Stimulated activated CD4-positive, alpha-beta T cell treated with anti-CD3 and anti-CD28 coated beads, Interleukin-1b, Interleukin-23, amount 100 ng/mL, for 24 hours (primary cell): ENCODE data around the gene SLC4A3.
"Not testable (repeated sequence)": the region's sequence is repeated elsewhere in the genome, so short reads cannot be mapped to it uniquely, and the experiment has no call there.

Experiments used
- DNase-seq, 4 experiments: peaks; one replicate each; pipeline ENCODE4 v3.0.0-alpha.2; 2020; ENCODE audit warnings: low read depth in 4 of 4, low spot score in 1 of 4

Gene SLC4A3

GRCh38 chr2:219645631-219646527, 18.4 kb downstream of the SLC4A3 start:
- no peak for DNase-seq

- DNase-seq: no peak
Measured at GRCh38 chr2:219648176-219648575, 20.7 kb downstream of the SLC4A3 start.

GRCh38 chr2:219648963-219649362, 21.5 kb downstream of the SLC4A3 start:
- DNase-seq: no peak

- DNase-seq: no peak
Measured at GRCh38 chr2:219650426-219651248, 23.2 kb downstream of the SLC4A3 start.

GRCh38 chr2:219651656-219652055, 24.2 kb downstream of the SLC4A3 start:
- not testable (repeated sequence) for DNase-seq

DNA sequence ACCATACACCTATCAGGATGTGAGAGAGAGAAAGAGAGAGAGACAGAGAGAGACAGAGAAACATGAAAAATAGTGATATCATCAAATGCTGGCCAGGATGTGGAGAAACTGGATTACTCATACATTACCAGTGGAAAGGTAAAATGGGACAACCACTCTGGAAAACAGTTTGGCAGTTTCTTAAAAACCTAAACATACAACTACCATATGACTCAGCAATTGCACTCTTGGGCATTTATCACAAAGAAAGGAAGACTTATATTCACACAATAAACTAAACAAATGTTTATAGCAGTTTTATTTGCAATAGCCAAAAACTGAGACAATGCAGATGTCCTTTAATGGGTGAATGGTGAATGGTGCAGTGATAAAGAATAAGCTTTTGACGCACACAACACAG, 29.1 kb downstream of the SLC4A3 start:
- no peak for DNase-seq

GRCh38 chr2:219658196-219658846, 30.9 kb downstream of the SLC4A3 start:
- no peak for DNase-seq

GRCh38 chr2:219658874-219659273, 31.4 kb downstream of the SLC4A3 start:
- DNase-seq: no peak

DNA sequence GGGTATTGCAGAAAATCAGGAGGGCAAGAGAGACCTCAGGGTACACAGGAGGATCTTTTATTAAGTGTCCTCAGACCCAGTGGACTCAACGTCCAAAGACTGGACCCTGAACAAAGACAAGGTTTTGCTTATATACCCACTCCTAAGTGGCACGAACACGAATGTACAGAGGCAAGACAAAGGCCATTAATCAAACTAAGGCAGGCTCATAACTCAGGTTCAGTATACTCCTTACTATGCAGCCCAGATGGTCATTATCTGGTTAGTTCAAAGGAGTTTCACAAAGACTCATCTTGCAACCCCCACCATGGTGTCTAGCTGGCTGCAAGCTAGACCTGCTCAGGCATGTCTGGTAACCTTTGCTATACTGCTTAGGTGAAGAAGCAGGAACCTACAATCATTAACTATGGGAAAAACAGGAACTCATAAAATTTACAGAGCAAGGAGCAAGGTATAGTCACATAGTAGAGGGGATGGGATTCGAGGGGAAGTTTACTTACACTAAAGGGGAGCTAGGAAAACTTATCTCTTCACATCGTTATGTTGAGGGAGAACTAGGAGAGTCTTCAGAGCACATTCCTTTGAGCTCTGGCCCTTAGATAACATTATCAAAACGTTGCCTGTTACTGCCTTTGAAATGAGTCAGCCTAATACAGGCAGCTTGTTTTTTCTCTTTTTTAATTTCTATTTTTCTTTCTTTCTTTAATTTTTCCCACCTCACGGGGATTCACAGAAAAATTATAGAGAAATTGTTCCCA, 33.9 kb downstream of the SLC4A3 start:
- no peak for DNase-seq

- no peak for DNase-seq
Measured at GRCh38 chr2:219661955-219662395, 34.5 kb downstream of the SLC4A3 start.

GRCh38 chr2:219662566-219662965, 35.1 kb downstream of the SLC4A3 start:
- DNase-seq: no peak

- no peak for DNase-seq
Measured at GRCh38 chr2:219663116-219663762, 35.8 kb downstream of the SLC4A3 start.

GRCh38 chr2:219664041-219664440, 36.6 kb downstream of the SLC4A3 start:
- no peak for DNase-seq

- no peak for DNase-seq
Measured at GRCh38 chr2:219664944-219665343, 37.5 kb downstream of the SLC4A3 start.

DNA sequence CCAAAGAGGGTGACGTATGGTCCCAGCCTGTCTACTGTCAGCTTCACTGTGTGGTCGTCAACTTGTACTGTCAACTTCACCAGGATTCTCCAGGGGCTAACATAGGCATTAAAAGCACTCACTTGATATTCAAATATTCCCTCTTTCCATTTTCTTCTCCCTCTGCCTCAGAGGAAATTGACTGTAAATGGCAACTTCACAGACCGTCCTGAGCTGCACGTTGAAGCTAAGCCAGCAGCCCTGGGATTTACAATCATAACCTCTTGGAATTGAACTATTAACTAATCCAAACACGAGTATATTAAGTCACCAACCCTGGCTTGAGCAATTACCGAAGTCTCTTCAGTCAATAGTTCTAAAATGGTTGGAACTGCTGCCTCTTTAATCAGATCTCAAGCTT, 38.5 kb downstream of the SLC4A3 start:
- DNase-seq: no peak

- DNase-seq: no peak
Measured at GRCh38 chr2:219668316-219668715, 40.9 kb downstream of the SLC4A3 start.

- no peak for DNase-seq
Measured at GRCh38 chr2:219670386-219670785, 43.0 kb downstream of the SLC4A3 start.

DNA sequence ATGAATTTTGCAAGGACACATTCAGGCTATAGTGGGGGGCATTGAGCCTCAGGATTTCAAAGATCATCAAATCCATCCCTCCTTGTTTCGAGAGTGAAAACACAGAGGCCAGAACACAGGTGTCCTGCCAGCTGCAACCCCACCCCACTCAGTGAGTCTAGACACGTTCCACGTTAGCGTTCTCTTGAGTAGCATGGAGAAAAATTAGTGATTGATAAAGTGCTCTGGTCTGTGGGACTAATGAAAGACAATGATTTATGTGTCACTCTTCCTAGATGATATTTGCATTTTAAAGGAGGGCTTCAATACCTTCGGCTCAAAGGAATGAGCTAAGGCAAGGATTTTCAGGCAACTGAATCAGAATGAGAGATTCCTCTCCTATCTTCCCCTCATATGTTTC, 43.8 kb downstream of the SLC4A3 start:
- no peak for DNase-seq

DNA sequence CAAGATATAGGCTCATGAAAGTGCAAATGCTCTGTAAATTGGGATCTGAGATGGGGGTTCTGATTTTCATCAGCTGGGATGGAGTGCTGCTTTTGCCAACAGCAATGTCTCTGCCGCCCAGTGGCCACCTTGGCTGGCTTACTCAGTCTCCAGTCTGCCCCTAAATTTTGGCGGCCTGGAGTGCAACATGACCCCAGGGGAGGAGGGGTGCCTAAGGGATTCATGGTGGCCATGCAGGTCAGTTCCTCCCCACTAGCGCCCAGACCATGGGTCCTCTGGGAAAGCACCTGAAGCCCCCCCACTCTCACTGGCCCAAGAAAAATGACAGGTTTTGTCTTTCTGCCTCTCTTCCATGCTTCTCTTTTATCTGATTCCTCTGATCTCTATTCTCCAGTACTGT, 45.0 kb downstream of the SLC4A3 start:
- no peak for DNase-seq

DNA sequence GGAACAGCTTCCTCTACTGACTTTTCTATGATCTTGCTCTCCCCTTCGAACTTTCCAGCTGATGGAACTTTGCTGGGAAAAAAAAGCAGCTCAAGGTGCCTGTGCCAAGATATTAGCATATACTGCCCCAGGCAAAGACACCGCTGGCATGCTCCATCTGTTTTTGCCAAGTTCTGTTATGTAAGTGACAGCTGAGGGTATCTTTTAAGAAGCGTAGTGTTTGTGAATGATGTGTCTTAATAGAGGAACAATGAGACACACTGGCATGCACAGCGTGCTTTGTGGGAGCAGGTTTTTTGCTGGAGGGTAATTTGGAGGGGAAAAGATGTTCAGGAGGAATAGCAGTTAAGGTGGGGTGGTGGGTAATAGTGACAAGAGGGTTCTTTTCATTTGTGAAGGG, 47.8 kb downstream of the SLC4A3 start:
- no peak for DNase-seq
